GM12892 (cell line): ENCODE data around the gene SRF.

Experiments used
- POLR2A ChIP-seq: IDR thresholded peaks from 2 replicates; pipeline ENCODE4 v1.6.1; 2011; ENCODE audit warnings: low read depth, low read length, control low read depth
- POLR2AphosphoS5 ChIP-seq: IDR thresholded peaks from 2 replicates; pipeline ENCODE4 v1.6.1; 2011; ENCODE audit warnings: low read depth, low read length, control low read depth
- TAF1 ChIP-seq: IDR thresholded peaks from 2 replicates; pipeline ENCODE4 v1.6.1; 2011; ENCODE audit warnings: low read depth, mild to moderate bottlenecking, control low read depth, low read length, borderline replicate concordance

GRCh38 chr6:43184268-43184985, 13.4 kb downstream of the SRF start:
- TF ChIP-seq TAF1: no peak
- no peak for TF ChIP-seq POLR2AphosphoS5
- no peak for TF ChIP-seq POLR2A
